Mucosa of stomach (tissue), 1 donor: ENCODE data around the gene FBP2.

ENCODE experiments used
- H3K27me3 ChIP-seq: one replicate; pipeline ENCODE4 v1.7.0; 2013; ENCODE audit warnings: mild to moderate bottlenecking, low read length; ENCODE audit not compliant: control insufficient read depth, insufficient read depth
- H3K36me3 ChIP-seq: one replicate; pipeline ENCODE4 v1.7.0; 2013; ENCODE audit warnings: low read length; ENCODE audit not compliant: control insufficient read depth, insufficient read depth
- H3K4me1 ChIP-seq: one replicate; pipeline ENCODE4 v1.7.0; 2013; ENCODE audit warnings: mild to moderate bottlenecking, low read length; ENCODE audit not compliant: control insufficient read depth, insufficient read depth
- H3K4me3 ChIP-seq: one replicate; pipeline ENCODE4 v1.7.0; 2013; ENCODE audit warnings: low read length
- H3K9ac ChIP-seq: one replicate; pipeline ENCODE4 v1.7.0; 2013; ENCODE audit warnings: mild to moderate bottlenecking, low read length, moderate library complexity
- H3K9me3 ChIP-seq: one replicate; pipeline ENCODE4 v1.7.0; 2013; ENCODE audit warnings: mild to moderate bottlenecking, low read length, moderate library complexity; ENCODE audit not compliant: control insufficient read depth
- donor health status: Pancreatic carcinoma.

The FBP2 gene

GRCh38 chr9:94514722-94515121 is 78.9 kb downstream of the FBP2 start:
- H3K9me3 ChIP-seq, result no peaks in the 10 kb centered on the region
- H3K27me3 ChIP-seq, result no peaks in the 10 kb centered on the region
- H3K4me1 ChIP-seq, result no peaks in the 10 kb centered on the region
- no peak overlapping the region for H3K4me3 ChIP-seq
- H3K36me3 ChIP-seq, result no peaks in the 10 kb centered on the region
- H3K9ac ChIP-seq, result no peak overlapping the region

GRCh38 chr9:94511955-94512265 is 81.7 kb downstream of the FBP2 start:
- H3K27me3 ChIP-seq, result no peaks in the 10 kb centered on the region
- no peak overlapping the region for H3K4me3 ChIP-seq
- H3K9ac ChIP-seq, result no peak overlapping the region
- no peaks in the 10 kb centered on the region for H3K9me3 ChIP-seq
- H3K4me1 ChIP-seq, result peaks cover 5% of the 10 kb centered on the region
- H3K36me3 ChIP-seq, result no peaks in the 10 kb centered on the region

DNA sequence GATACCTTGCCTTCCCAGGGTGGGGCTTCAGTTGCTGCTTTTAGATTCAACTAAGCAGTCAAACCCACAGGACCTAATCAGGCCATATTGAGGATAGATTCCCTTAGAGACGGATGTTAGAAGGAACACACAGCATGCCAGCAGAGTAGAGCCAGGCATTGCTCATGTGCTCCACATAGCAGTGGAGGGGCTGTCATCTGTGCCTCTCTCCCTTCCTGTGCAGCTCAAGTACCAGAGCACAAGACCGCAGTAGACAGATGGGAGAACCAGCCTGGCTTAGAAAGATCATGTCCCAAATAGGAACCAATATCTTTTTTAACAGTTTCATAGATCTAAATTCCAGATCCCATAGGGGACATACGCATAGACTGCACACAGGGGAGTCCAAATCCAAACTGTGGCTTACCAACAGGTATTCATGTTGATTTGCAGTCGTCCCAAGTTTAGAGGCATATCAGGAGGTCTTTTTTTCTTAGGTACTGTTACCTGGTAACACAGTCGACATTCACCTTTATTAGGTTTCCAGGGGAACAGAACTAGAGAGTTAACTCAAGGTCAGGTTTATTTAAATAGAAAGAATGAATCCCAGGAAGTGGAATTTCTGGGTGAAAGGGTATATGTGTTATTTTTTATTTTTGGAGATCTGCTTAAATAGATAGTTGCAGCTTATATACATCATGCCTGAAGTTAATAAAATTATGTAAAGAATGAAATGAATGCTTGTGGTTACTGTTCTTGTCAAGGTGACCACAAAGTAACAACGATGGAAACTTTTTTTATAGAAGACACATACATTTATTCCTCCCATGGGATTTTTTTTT is 82.3 kb downstream of the FBP2 start:
- H3K36me3 ChIP-seq, result no peaks in the 10 kb centered on the region
- H3K4me1 ChIP-seq, result peaks cover 5% of the 10 kb centered on the region
- no peak overlapping the region for H3K4me3 ChIP-seq
- no peak overlapping the region for H3K9ac ChIP-seq
- H3K27me3 ChIP-seq, result no peaks in the 10 kb centered on the region
- no peaks in the 10 kb centered on the region for H3K9me3 ChIP-seq
